Neuronal stem cell (in vitro differentiated cells): ENCODE data around the gene BST1. TPM values are rescaled to one million over a fixed set of nuclear protein-coding genes. Genes with fewer than 3 reads are reported as not detected.

Source experiments
- DNase-seq: peaks from one replicate; pipeline ENCODE4 v3.0.0-alpha.2; 2013; ENCODE audit warnings: low spot score
- H2AFZ ChIP-seq: one replicate; pipeline ENCODE4 v1.6.1; 2013; ENCODE audit warnings: mild to moderate bottlenecking, low read length, inconsistent platforms
- H2AK5ac ChIP-seq: 2 replicates; pipeline ENCODE4 v1.6.1; 2013; ENCODE audit warnings: low read depth, mild to moderate bottlenecking, inconsistent platforms, low read length, moderate library complexity, mixed read lengths
- H2BK120ac ChIP-seq: 2 replicates; pipeline ENCODE4 v1.6.1; 2013; ENCODE audit warnings: low read depth, mild to moderate bottlenecking, inconsistent platforms, low read length, moderate library complexity, mixed read lengths
- H2BK12ac ChIP-seq: one replicate; pipeline ENCODE4 v1.6.1; 2013; ENCODE audit warnings: low read length, inconsistent platforms
- H2BK15ac ChIP-seq: 2 replicates; pipeline ENCODE4 v1.6.1; 2013; ENCODE audit warnings: mild to moderate bottlenecking, low read length, inconsistent platforms, mixed read lengths
- H2BK5ac ChIP-seq: one replicate; pipeline ENCODE4 v1.6.1; 2013; ENCODE audit warnings: inconsistent platforms, mild to moderate bottlenecking, low read length, moderate library complexity
- H3K14ac ChIP-seq: one replicate; pipeline ENCODE4 v1.6.1; 2013; ENCODE audit warnings: low read length, inconsistent platforms
- H3K18ac ChIP-seq: 2 replicates; pipeline ENCODE4 v1.6.1; 2013; ENCODE audit warnings: low read length, inconsistent platforms
- H3K23ac ChIP-seq: 2 replicates; pipeline ENCODE4 v1.6.1; 2013; ENCODE audit warnings: low read depth, mild to moderate bottlenecking, mixed read lengths, low read length, inconsistent platforms; ENCODE audit not compliant: poor library complexity
- H3K27ac ChIP-seq: replicated peaks from 3 replicates; pipeline ENCODE4 v1.5.1; 2013; ENCODE audit warnings: low read length, inconsistent platforms
- H3K27me3 ChIP-seq, 3 experiments: 2 replicates each; pipeline ENCODE4 v1.6.1; 2013; ENCODE audit warnings: low read length in 3 of 3, mild to moderate bottlenecking in 2 of 3, inconsistent platforms in 1 of 3, low read depth in 1 of 3, mixed read lengths in 1 of 3, moderate library complexity in 1 of 3; ENCODE audit not compliant: control insufficient read depth in 3 of 3, insufficient read depth in 3 of 3
- H3K36me3 ChIP-seq, 2 donors: replicated peaks in 1 of 2; 2 replicates each; pipeline ENCODE4 v1.6.1; 2013; ENCODE audit warnings: low read length in 2 of 2; ENCODE audit not compliant: control insufficient read depth in 2 of 2, insufficient read depth in 2 of 2
- H3K4ac ChIP-seq: 2 replicates; pipeline ENCODE4 v1.6.1; 2013; ENCODE audit warnings: inconsistent platforms, mild to moderate bottlenecking, low read length, moderate library complexity
- H3K4me1 ChIP-seq, 2 donors: 1 replicate in 1 of 2; 2 replicates in 1 of 2; pipeline ENCODE4 v1.6.1; 2013; ENCODE audit warnings: low read length in 2 of 2, low read depth in 1 of 2; ENCODE audit not compliant: control insufficient read depth in 2 of 2, insufficient read depth in 1 of 2
- H3K4me2 ChIP-seq: one replicate; pipeline ENCODE4 v1.6.1; 2013; ENCODE audit warnings: mild to moderate bottlenecking, low read length, inconsistent platforms; ENCODE audit not compliant: insufficient read depth, poor library complexity, severe bottlenecking
- H3K4me3 ChIP-seq, 2 donors: 2 replicates each; pipeline ENCODE4 v1.5.1; 2013; ENCODE audit warnings: low read length in 2 of 2, mild to moderate bottlenecking in 2 of 2, inconsistent platforms in 1 of 2, moderate library complexity in 1 of 2
- H3K79me1 ChIP-seq: one replicate; pipeline ENCODE4 v1.6.1; 2013; ENCODE audit warnings: low read depth, mild to moderate bottlenecking, inconsistent platforms, low read length, moderate library complexity
- H3K9ac ChIP-seq: one replicate; pipeline ENCODE4 v1.6.1; 2013; ENCODE audit warnings: mild to moderate bottlenecking, low read depth, low read length, inconsistent platforms; ENCODE audit not compliant: poor library complexity
- H3K9me3 ChIP-seq, 2 donors: replicated peaks in 1 of 2; 2 replicates each; pipeline versions ENCODE3 to v1.6.1; 2013; ENCODE audit warnings: low read length in 2 of 2, mild to moderate bottlenecking in 2 of 2, inconsistent platforms in 1 of 2, low read depth in 1 of 2, mixed read lengths in 1 of 2, moderate library complexity in 1 of 2; ENCODE audit not compliant: control insufficient read depth in 2 of 2, insufficient read depth in 1 of 2
- H4K8ac ChIP-seq: one replicate; pipeline ENCODE4 v1.6.1; 2013; ENCODE audit warnings: low read depth, mild to moderate bottlenecking, inconsistent platforms, low read length, moderate library complexity
- H4K91ac ChIP-seq: one replicate; pipeline ENCODE4 v1.6.1; 2013; ENCODE audit warnings: low read length, low read depth, mild to moderate bottlenecking, inconsistent platforms; ENCODE audit not compliant: poor library complexity
- WGBS, 2 donors: extraction: QIAGEN DNeasy Blood & Tissue Kit; methylation state at CpG; one replicate each; pipeline ENCODE4 v1.1.7; 2013; ENCODE audit warnings: missing lambda C conversion rate in 2 of 2, mixed read lengths in 1 of 2; ENCODE audit not compliant: insufficient read length in 2 of 2, insufficient replicate concordance in 1 of 2; ENCODE audit errors: extremely low coverage in 2 of 2; 5-methylcytosine and 5-hydroxymethylcytosine counted together
- polyA plus RNA-seq, 2 experiments: library from polyadenylated mRNA; stranded (reverse); fragments of 200-250 nt; gene quantifications; one replicate each; pipeline ENCODE4 v1.2.3, GENCODE V29; 2013

The BST1 gene, protein sequence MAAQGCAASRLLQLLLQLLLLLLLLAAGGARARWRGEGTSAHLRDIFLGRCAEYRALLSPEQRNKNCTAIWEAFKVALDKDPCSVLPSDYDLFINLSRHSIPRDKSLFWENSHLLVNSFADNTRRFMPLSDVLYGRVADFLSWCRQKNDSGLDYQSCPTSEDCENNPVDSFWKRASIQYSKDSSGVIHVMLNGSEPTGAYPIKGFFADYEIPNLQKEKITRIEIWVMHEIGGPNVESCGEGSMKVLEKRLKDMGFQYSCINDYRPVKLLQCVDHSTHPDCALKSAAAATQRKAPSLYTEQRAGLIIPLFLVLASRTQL
- 1.1 TPM for polyA plus RNA-seq (2013, experiment 1 of 2)
- polyA plus RNA-seq (2013, experiment 2 of 2) = 1.2 TPM

DNA sequence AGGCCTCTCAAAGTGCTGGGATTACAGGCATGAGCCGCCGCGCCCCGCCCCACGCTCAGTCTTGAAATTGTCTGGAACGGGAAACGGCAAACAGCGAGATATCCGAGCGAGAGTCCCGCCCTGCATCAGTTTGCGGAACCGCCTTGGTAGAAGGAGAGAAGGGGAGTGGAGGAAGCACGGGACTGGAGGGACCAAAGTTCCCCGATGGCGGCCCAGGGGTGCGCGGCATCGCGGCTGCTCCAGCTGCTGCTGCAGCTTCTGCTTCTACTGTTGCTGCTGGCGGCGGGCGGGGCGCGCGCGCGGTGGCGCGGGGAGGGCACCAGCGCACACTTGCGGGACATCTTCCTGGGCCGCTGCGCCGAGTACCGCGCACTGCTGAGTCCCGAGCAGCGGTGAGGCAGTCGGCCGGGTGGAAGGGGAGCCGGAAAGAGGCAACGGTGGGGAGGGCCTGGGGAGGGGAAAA, at the start of gene BST1:
Gene BST1 (plus strand): TSS at position 125 of the 463 bp plus-strand sequence. CDS start 80 bp downstream, at position 205.
- peak within 1 kb of the TSS; percentile 73 for H3K23ac ChIP-seq
- H2BK120ac ChIP-seq = no peak within 1 kb of the TSS
- H3K4me3 ChIP-seq = peak within 1 kb of the TSS in 1 of 2 donors; percentile 46
- no peaks in the 10 kb centered on the region for H3K79me1 ChIP-seq
- H3K9me3 ChIP-seq = peaks cover 0 to 4% of the 10 kb centered on the region in 2 donors
- WGBS, 2 donors = no CpG with 5 or more reads among the region's 43 CpGs
- H2BK15ac ChIP-seq = peak within 1 kb of the TSS; percentile 6
- no peak for DNase-seq
- H3K4ac ChIP-seq = peak within 1 kb of the TSS; percentile 37
- no peak within 1 kb of the TSS for H3K4me2 ChIP-seq
- H3K27me3 ChIP-seq = no peaks in the 10 kb centered on the region
- no peak within 1 kb of the TSS for H2AFZ ChIP-seq
- peaks cover 11 to 25% of the 10 kb centered on the region in 2 donors for H3K4me1 ChIP-seq
- no peak within 1 kb of the TSS for H3K9ac ChIP-seq
- H3K36me3 ChIP-seq = no peaks in the 10 kb centered on the region
- H3K14ac ChIP-seq = peak within 1 kb of the TSS; percentile 38
- H2BK12ac ChIP-seq = peak within 1 kb of the TSS; percentile 46
- peak within 1 kb of the TSS; percentile 59 for H3K18ac ChIP-seq
- no peak within 1 kb of the TSS for H3K27ac ChIP-seq
- H4K91ac ChIP-seq = peak within 1 kb of the TSS; percentile 24
- peak within 1 kb of the TSS; percentile 66 for H2BK5ac ChIP-seq
- no peak within 1 kb of the TSS for H4K8ac ChIP-seq
- H2AK5ac ChIP-seq = peak within 1 kb of the TSS; percentile 14

DNA sequence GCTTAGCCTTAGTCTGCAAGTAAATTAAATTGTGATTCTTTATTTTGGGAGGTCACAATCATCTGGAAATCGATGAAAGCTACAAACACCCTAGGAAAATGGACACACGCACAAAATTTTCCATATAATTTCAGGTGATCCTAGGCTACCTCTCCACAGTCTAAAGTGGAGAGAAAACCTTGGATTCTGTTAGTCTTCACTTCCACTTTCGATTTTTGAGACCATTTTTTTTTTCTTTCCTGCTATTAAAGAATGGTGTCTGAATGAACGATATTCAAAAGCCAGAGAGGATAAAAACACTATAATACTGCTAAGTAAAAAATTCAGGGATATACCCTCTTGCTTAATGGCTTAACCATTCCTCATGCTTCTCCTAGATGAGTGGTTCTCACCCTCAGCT, 49.4 kb upstream of the BST1 start:
- Histone ChIP-seq H3K4me1 (peaks cover 6% of the 10 kb centered on the region in 2 donors), H2BK120ac (no peak overlapping the region), H3K23ac (no peak overlapping the region), H3K18ac (no peak overlapping the region), H3K36me3 (peaks cover 0 to 28% of the 10 kb centered on the region in 2 donors), H3K4ac (no peak overlapping the region), H2BK15ac (no peak overlapping the region), H2BK12ac (no peak overlapping the region), H3K79me1 (peaks cover 5% of the 10 kb centered on the region), H2AFZ (no peak overlapping the region), H4K8ac (no peak overlapping the region), H3K9me3 (no peaks in the 10 kb centered on the region), H3K27ac (no peak overlapping the region), H3K4me2 (no peak overlapping the region), H3K4me3 (peak overlapping the region in 1 of 2 donors; percentile 88), H3K14ac (no peak overlapping the region), H3K9ac (no peak overlapping the region), H3K27me3 (no peaks in the 10 kb centered on the region), H2AK5ac (no peak overlapping the region), H4K91ac (no peak overlapping the region), H2BK5ac (no peak overlapping the region)
- no CpG with 5 or more reads among the region's 4 CpGs for WGBS, 2 donors
- DNase-seq = no peak

DNA sequence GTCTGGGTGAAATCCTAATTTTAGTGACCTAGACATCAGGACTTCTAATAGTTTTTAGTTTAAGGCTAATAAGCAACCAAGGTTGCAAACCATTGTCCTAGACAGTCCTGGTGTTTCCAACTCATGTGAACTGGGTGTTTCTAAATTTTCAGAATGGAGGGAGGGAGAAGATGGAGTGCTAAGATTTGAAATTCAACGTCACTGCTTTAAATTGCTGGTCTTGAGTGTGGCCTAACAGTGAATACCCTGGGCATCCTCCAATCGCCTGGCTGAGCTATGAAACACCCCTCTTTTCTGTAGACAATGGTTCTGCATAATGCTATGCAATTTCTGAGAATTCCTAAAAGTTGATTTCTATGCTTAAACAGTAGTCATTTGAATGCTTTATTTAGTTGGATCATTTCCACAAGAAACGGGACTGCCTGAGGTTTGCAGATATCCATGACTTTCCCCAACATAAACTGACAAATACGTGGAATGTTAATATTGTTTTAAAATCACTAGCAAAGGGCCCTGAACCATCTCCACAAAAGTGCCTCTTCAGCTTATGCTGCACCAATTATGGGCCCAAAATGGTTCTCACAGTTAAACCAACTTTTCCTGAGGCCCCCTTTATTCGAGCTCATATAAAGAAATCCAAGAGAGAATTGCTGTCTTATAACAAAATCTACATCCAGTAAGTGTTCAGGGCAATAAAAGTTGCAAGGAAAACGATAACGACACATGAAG, 48.8 kb upstream of the BST1 start:
- DNase-seq = peak; percentile 8
- Histone ChIP-seq H3K79me1 (peaks cover 5% of the 10 kb centered on the region), H3K23ac (no peak overlapping the region), H2AFZ (peak overlapping the region; percentile 92), H3K36me3 (peaks cover 0 to 32% of the 10 kb centered on the region in 2 donors), H4K91ac (no peak overlapping the region), H3K4me3 (peak overlapping the region; percentile 88), H3K18ac (no peak overlapping the region), H3K4me1 (peaks cover 6% of the 10 kb centered on the region in 2 donors), H2BK15ac (no peak overlapping the region), H2BK120ac (no peak overlapping the region), H3K4ac (no peak overlapping the region), H3K4me2 (peak overlapping the region; percentile 72), H3K9ac (no peak overlapping the region), H3K14ac (no peak overlapping the region), H2BK12ac (no peak overlapping the region), H3K9me3 (no peaks in the 10 kb centered on the region), H3K27me3 (no peaks in the 10 kb centered on the region), H2AK5ac (no peak overlapping the region), H3K27ac (peak overlapping the region; percentile 95), H2BK5ac (no peak overlapping the region), H4K8ac (no peak overlapping the region)
- no CpG with 5 or more reads among the region's 7 CpGs for WGBS, 2 donors
